ENCODE measurements around the gene ZNF217.
"Not testable (repeated sequence)": the region's sequence is repeated elsewhere in the genome, so short reads cannot be mapped to it uniquely, and the experiment has no call there.

The ZNF217 gene

GRCh38 chr20:53530440-53530839 is 63.2 kb downstream of the ZNF217 start:
- DNase-seq (ENCODE audit: low read depth in 2 of 2) = no peak

- DNase-seq (ENCODE audit: low read depth in 2 of 2) = no peak
Observed at GRCh38 chr20:53529658-53530057, 64.0 kb downstream of the ZNF217 start.

GRCh38 chr20:53527196-53527595 is 66.4 kb downstream of the ZNF217 start:
- DNase-seq (ENCODE audit: low read depth in 2 of 2) = no peak

- DNase-seq (ENCODE audit: low read depth in 2 of 2) = no peak
Observed at GRCh38 chr20:53524589-53525312, 68.9 kb downstream of the ZNF217 start.

- DNase-seq (ENCODE audit: low read depth in 2 of 2) = not testable (repeated sequence)
Observed at GRCh38 chr20:53523615-53524014, 70.0 kb downstream of the ZNF217 start.

GRCh38 chr20:53522696-53523095 is 70.9 kb downstream of the ZNF217 start:
- DNase-seq (ENCODE audit: low read depth in 2 of 2) = no peak

- no peak for DNase-seq (ENCODE audit: low read depth in 2 of 2)
Observed at GRCh38 chr20:53522026-53522425, 71.6 kb downstream of the ZNF217 start.

- DNase-seq (ENCODE audit: low read depth in 2 of 2) = peak in 1 of 2 experiments; percentile 10
Observed at GRCh38 chr20:53521421-53521820, 72.2 kb downstream of the ZNF217 start.

GRCh38 chr20:53517146-53517545 is 76.5 kb downstream of the ZNF217 start:
- DNase-seq (ENCODE audit: low read depth in 2 of 2) = no peak

Measured in fibroblast of skin of left quadriceps (primary cell).